ENCODE measurements around the gene LTC4S.
"Not testable (repeated sequence)": the region's sequence is repeated elsewhere in the genome, so short reads cannot be mapped to it uniquely, and the experiment has no call there.

Gene LTC4S

GRCh38 chr5:179834871-179835270, 41.1 kb downstream of the LTC4S start:
- peaks cover 56% of the 10 kb centered on the region for H3K36me3 ChIP-seq (ENCODE audit: control insufficient read depth, insufficient read depth, low read length)
- H3K4me3 ChIP-seq (ENCODE audit: insufficient read depth, low read depth, low read length); H3K27ac ChIP-seq (ENCODE audit: insufficient read depth, low read depth, low read length, poor library complexity, severe bottlenecking); H3K4me1 ChIP-seq (ENCODE audit: control insufficient read depth, insufficient read depth, low read length); H3K27me3 ChIP-seq (ENCODE audit: control insufficient read depth, insufficient read depth, low read length, poor library complexity, severe bottlenecking); H3K9me3 ChIP-seq (ENCODE audit: control insufficient read depth, low read length): not testable (repeated sequence)
- WGBS, 2 experiments, result 90 to 93% methylated on average over 18 to 19 of the region's 28 CpGs

GRCh38 chr5:179836225-179837019, 42.6 kb downstream of the LTC4S start:
- peaks cover 51% of the 10 kb centered on the region for H3K36me3 ChIP-seq (ENCODE audit: control insufficient read depth, insufficient read depth, low read length)

GRCh38 chr5:179837076-179838011, 43.6 kb downstream of the LTC4S start:
- Histone ChIP-seq H3K27ac (ENCODE audit: insufficient read depth, low read depth, low read length, poor library complexity, severe bottlenecking) (no peak overlapping the region), H3K4me1 (ENCODE audit: control insufficient read depth, insufficient read depth, low read length) (no peaks in the 10 kb centered on the region), H3K27me3 (ENCODE audit: control insufficient read depth, insufficient read depth, low read length, poor library complexity, severe bottlenecking) (no peaks in the 10 kb centered on the region), H3K36me3 (ENCODE audit: control insufficient read depth, insufficient read depth, low read length) (peaks cover 54% of the 10 kb centered on the region), H3K4me3 (ENCODE audit: insufficient read depth, low read depth, low read length) (no peak overlapping the region), H3K9me3 (ENCODE audit: control insufficient read depth, low read length) (no peaks in the 10 kb centered on the region)
- 95 to 96% methylated on average over 15 of the region's 15 CpGs for WGBS, 2 experiments

More at GRCh38 chr5:179836225-179837019, 42.6 kb downstream of the LTC4S start:
- Histone ChIP-seq H3K27me3 (ENCODE audit: control insufficient read depth, insufficient read depth, low read length, poor library complexity, severe bottlenecking) (no peaks in the 10 kb centered on the region), H3K4me3 (ENCODE audit: insufficient read depth, low read depth, low read length) (no peak overlapping the region), H3K9me3 (ENCODE audit: control insufficient read depth, low read length) (no peaks in the 10 kb centered on the region), H3K4me1 (ENCODE audit: control insufficient read depth, insufficient read depth, low read length) (no peaks in the 10 kb centered on the region), H3K27ac (ENCODE audit: insufficient read depth, low read depth, low read length, poor library complexity, severe bottlenecking) (no peak overlapping the region)
- WGBS, 2 experiments, result 95 to 96% methylated on average over 19 of the region's 19 CpGs

- H3K9me3 ChIP-seq (ENCODE audit: control insufficient read depth, low read length), result no peaks in the 10 kb centered on the region
- H3K4me3 ChIP-seq (ENCODE audit: insufficient read depth, low read depth, low read length), result no peak overlapping the region
- WGBS, 2 experiments, result 93 to 95% methylated on average over 16 of the region's 16 CpGs
- H3K27ac ChIP-seq (ENCODE audit: insufficient read depth, low read depth, low read length, poor library complexity, severe bottlenecking), result no peak overlapping the region
- peaks cover 53% of the 10 kb centered on the region for H3K36me3 ChIP-seq (ENCODE audit: control insufficient read depth, insufficient read depth, low read length)
- H3K4me1 ChIP-seq (ENCODE audit: control insufficient read depth, insufficient read depth, low read length), result no peaks in the 10 kb centered on the region
- no peaks in the 10 kb centered on the region for H3K27me3 ChIP-seq (ENCODE audit: control insufficient read depth, insufficient read depth, low read length, poor library complexity, severe bottlenecking)
These were observed 45.8 kb downstream of the LTC4S start for GRCh38 chr5:179839328-179840256.

GRCh38 chr5:179840321-179840720, 46.5 kb downstream of the LTC4S start:
- no peaks in the 10 kb centered on the region for H3K9me3 ChIP-seq (ENCODE audit: control insufficient read depth, low read length)
- H3K27me3 ChIP-seq (ENCODE audit: control insufficient read depth, insufficient read depth, low read length, poor library complexity, severe bottlenecking), result no peaks in the 10 kb centered on the region
- H3K36me3 ChIP-seq (ENCODE audit: control insufficient read depth, insufficient read depth, low read length), result peaks cover 55% of the 10 kb centered on the region
- H3K4me1 ChIP-seq (ENCODE audit: control insufficient read depth, insufficient read depth, low read length), result no peaks in the 10 kb centered on the region
- no peak overlapping the region for H3K4me3 ChIP-seq (ENCODE audit: insufficient read depth, low read depth, low read length)
- 96 to 97% methylated on average over 11 of the region's 11 CpGs for whole genome bisulfite sequencing, 2 experiments
- H3K27ac ChIP-seq (ENCODE audit: insufficient read depth, low read depth, low read length, poor library complexity, severe bottlenecking), result no peak overlapping the region

GRCh38 chr5:179840766-179841165, 47.0 kb downstream of the LTC4S start:
- no peak overlapping the region for H3K27ac ChIP-seq (ENCODE audit: insufficient read depth, low read depth, low read length, poor library complexity, severe bottlenecking)
- H3K9me3 ChIP-seq (ENCODE audit: control insufficient read depth, low read length), result no peaks in the 10 kb centered on the region
- no peaks in the 10 kb centered on the region for H3K27me3 ChIP-seq (ENCODE audit: control insufficient read depth, insufficient read depth, low read length, poor library complexity, severe bottlenecking)
- peaks cover 58% of the 10 kb centered on the region for H3K36me3 ChIP-seq (ENCODE audit: control insufficient read depth, insufficient read depth, low read length)
- H3K4me1 ChIP-seq (ENCODE audit: control insufficient read depth, insufficient read depth, low read length), result no peaks in the 10 kb centered on the region
- WGBS, 2 experiments, result 90% methylated on average over 17 of the region's 17 CpGs
- no peak overlapping the region for H3K4me3 ChIP-seq (ENCODE audit: insufficient read depth, low read depth, low read length)

GRCh38 chr5:179841621-179842020, 47.8 kb downstream of the LTC4S start:
- WGBS, 2 experiments, result 95% methylated on average over 9 of the region's 9 CpGs
- Histone ChIP-seq H3K4me1 (ENCODE audit: control insufficient read depth, insufficient read depth, low read length) (no peaks in the 10 kb centered on the region), H3K9me3 (ENCODE audit: control insufficient read depth, low read length) (no peaks in the 10 kb centered on the region), H3K36me3 (ENCODE audit: control insufficient read depth, insufficient read depth, low read length) (peaks cover 58% of the 10 kb centered on the region), H3K27ac (ENCODE audit: insufficient read depth, low read depth, low read length, poor library complexity, severe bottlenecking) (no peak overlapping the region), H3K4me3 (ENCODE audit: insufficient read depth, low read depth, low read length) (no peak overlapping the region), H3K27me3 (ENCODE audit: control insufficient read depth, insufficient read depth, low read length, poor library complexity, severe bottlenecking) (no peaks in the 10 kb centered on the region)

All from ectodermal cell (in vitro differentiated cells).